Subcutaneous adipose tissue (tissue), 4 donors: ENCODE measurements around the gene MLKL. TPM values are rescaled to one million over a fixed set of nuclear protein-coding genes. Genes with fewer than 3 reads are reported as not detected.

Experiments used
- CTCF ChIP-seq: fragments of 450-650 bp; IDR thresholded peaks from one replicate; pipeline ENCODE4 v1.5.1; 2016; ENCODE audit warnings: low read depth, mild to moderate bottlenecking, control low read depth, antibody characterized with exemption, moderate library complexity
- total RNA-seq, 4 donors: library from RNA; depleted of rRNA; stranded (reverse); fragments of >200 nt; gene quantifications; one replicate each; pipeline ENCODE4 v1.1.0, GENCODE V29; 2016

The MLKL gene
- total RNA-seq, 4 donors from 2014 or later = 19.0 to 46.0 (median 27.3) TPM

GRCh38 chr16:74723256-74723655 lies 22.6 kb upstream of the MLKL start:
- TF ChIP-seq CTCF = no peak

GRCh38 chr16:74721716-74722115 lies 21.1 kb upstream of the MLKL start:
- no peak for TF ChIP-seq CTCF

GRCh38 chr16:74720579-74720978 lies 19.9 kb upstream of the MLKL start:
- no peak for TF ChIP-seq CTCF

- TF ChIP-seq CTCF = no peak
Measured at GRCh38 chr16:74718741-74719610, 18.3 kb upstream of the MLKL start.

- TF ChIP-seq CTCF = no peak
Measured at GRCh38 chr16:74718140-74718539, 17.5 kb upstream of the MLKL start.

GRCh38 chr16:74717367-74717766 lies 16.7 kb upstream of the MLKL start:
- TF ChIP-seq CTCF = no peak

- no peak for TF ChIP-seq CTCF
Measured at GRCh38 chr16:74716355-74716754, 15.7 kb upstream of the MLKL start.
